HepG2 (cell line): ENCODE data around the gene SLC39A1.

ENCODE experiments used
- BATF2 ChIP-seq: sonication (generic); formaldehyde crosslinking; IDR thresholded peaks from 2 replicates; pipeline ENCODE4 v1.8.0; 2022; ENCODE audit warnings: mild to moderate bottlenecking, missing genetic modification reagents, moderate library complexity
- JUN ChIP-seq: sonication (generic); formaldehyde crosslinking; IDR thresholded peaks from 2 replicates; pipeline ENCODE4 v1.4.0; 2020; ENCODE audit warnings: mild to moderate bottlenecking, missing genetic modification reagents
- MEIS1 ChIP-seq: sonication (generic); formaldehyde crosslinking; IDR thresholded peaks from 2 replicates; pipeline ENCODE4 v1.9.0; 2021; ENCODE audit warnings: mild to moderate bottlenecking, missing genetic modification reagents, moderate library complexity, borderline replicate concordance
- POGK ChIP-seq: sonication (generic); formaldehyde crosslinking; conservative IDR thresholded peaks from 2 replicates; pipeline ENCODE4 v1.8.0; 2022; ENCODE audit warnings: mild to moderate bottlenecking, moderate library complexity, missing genetic modification reagents
- POLR2A ChIP-seq, 2 experiments: IDR thresholded peaks; 2 replicates each; pipeline ENCODE4 v1.6.1; 2011; ENCODE audit warnings: low read depth in 2 of 2, low read length in 2 of 2, mild to moderate bottlenecking in 1 of 2, moderate library complexity in 1 of 2; ENCODE audit not compliant: insufficient read depth in 1 of 2
- TCF7L2 ChIP-seq: IDR thresholded peaks from 2 replicates; pipeline ENCODE4 v1.6.1; 2011; ENCODE audit warnings: mild to moderate bottlenecking, low read depth, low read length, moderate library complexity
- ZBTB43 ChIP-seq: sonication (generic); formaldehyde crosslinking; conservative IDR thresholded peaks from 2 replicates; pipeline ENCODE4 v1.4.0; 2020; ENCODE audit warnings: missing genetic modification reagents
- ZNF274 ChIP-seq: sonication (generic); formaldehyde crosslinking; IDR thresholded peaks from 2 replicates; pipeline ENCODE4 v1.5.1; 2020; ENCODE audit warnings: mild to moderate bottlenecking, missing genetic modification reagents
- ZNF280B ChIP-seq: sonication (generic); formaldehyde crosslinking; IDR thresholded peaks from 2 replicates; pipeline ENCODE4 v1.5.0; 2020; ENCODE audit warnings: missing genetic modification reagents, mild to moderate bottlenecking, borderline replicate concordance
- ZNF484 ChIP-seq: sonication (generic); formaldehyde crosslinking; IDR thresholded peaks from 2 replicates; pipeline ENCODE4 v1.5.1; 2020; ENCODE audit warnings: mild to moderate bottlenecking, low read depth, missing genetic modification reagents, borderline replicate concordance

GRCh38 chr1:153963030-153963849, at the start of gene SLC39A1:
- TF ChIP-seq BATF2 (CRISPR knock-in tag) (no peak), JUN (CRISPR knock-in tag) (no peak), ZBTB43 (peak; percentile 73; the same call in 1 of the 2 replicates), ZNF484 (CRISPR knock-in tag) (no peak), TCF7L2 (no peak), POGK (no peak), POLR2A (IDR thresholded peaks at IDR 0.05; ENCODE audit: insufficient read depth in 1 of 2, low read depth in 2 of 2, low read length in 2 of 2) (peak; percentile 77 to 83), ZNF274 (CRISPR knock-in tag) (no peak), ZNF280B (CRISPR knock-in tag) (no peak), MEIS1 (CRISPR knock-in tag) (no peak)
